HG02623 (cell line): ENCODE data around the gene WEE1.
A peak's percentile ranks its signal among the peaks of the same experiment; 100 is the strongest.

ENCODE experiments used
- ATAC-seq: cut with Tn5 transposase; IDR thresholded peaks from one replicate; pipeline ENCODE4 v1.9.1; 2021; ENCODE audit warnings: moderate library complexity; ENCODE audit not compliant: unreplicated experiment

WEE1 gene

GRCh38 chr11:9565822-9566560, 7.5 kb upstream of the WEE1 start:
- ATAC-seq = peak; percentile 93

GRCh38 chr11:9566561-9567063, 6.9 kb upstream of the WEE1 start:
- ATAC-seq = no peak

GRCh38 chr11:9567401-9567800, 6.1 kb upstream of the WEE1 start:
- ATAC-seq = no peak

GRCh38 chr11:9568161-9568853, 5.2 kb upstream of the WEE1 start:
- ATAC-seq = no peak

GRCh38 chr11:9568854-9569587, 4.4 kb upstream of the WEE1 start:
- no peak for ATAC-seq

GRCh38 chr11:9569588-9570164, 3.8 kb upstream of the WEE1 start:
- ATAC-seq = no peak

- no peak for ATAC-seq
Observed at GRCh38 chr11:9570313-9571025, 3.0 kb upstream of the WEE1 start.

GRCh38 chr11:9571071-9571762, 2.3 kb upstream of the WEE1 start:
- no peak for ATAC-seq

GRCh38 chr11:9571763-9572115, 1.7 kb upstream of the WEE1 start:
- no peak for ATAC-seq

- ATAC-seq = peak; percentile 15
Observed at GRCh38 chr11:9573775-9574621, 528 bp downstream of the WEE1 start.

GRCh38 chr11:9574622-9575259, 1.3 kb downstream of the WEE1 start:
- ATAC-seq = no peak

GRCh38 chr11:9575260-9576240, 2.1 kb downstream of the WEE1 start:
- no peak for ATAC-seq

GRCh38 chr11:9576701-9577381, 3.4 kb downstream of the WEE1 start:
- ATAC-seq = no peak

- no peak for ATAC-seq
Observed at GRCh38 chr11:9577556-9577955, 4.1 kb downstream of the WEE1 start.

GRCh38 chr11:9580894-9581293, 7.4 kb downstream of the WEE1 start:
- no peak for ATAC-seq

- ATAC-seq = no peak
Observed at GRCh38 chr11:9581556-9582161, 8.2 kb downstream of the WEE1 start.

GRCh38 chr11:9590717-9591116, 17.2 kb downstream of the WEE1 start:
- no peak for ATAC-seq
